Cerebellar cortex (tissue), 1 donor: ENCODE data around the gene CCR7.

ENCODE experiments used
- DNase-seq: peaks from one replicate; pipeline ENCODE4 v3.0.0-alpha.2; 2015; ENCODE audit warnings: low spot score

CCR7 gene, protein sequence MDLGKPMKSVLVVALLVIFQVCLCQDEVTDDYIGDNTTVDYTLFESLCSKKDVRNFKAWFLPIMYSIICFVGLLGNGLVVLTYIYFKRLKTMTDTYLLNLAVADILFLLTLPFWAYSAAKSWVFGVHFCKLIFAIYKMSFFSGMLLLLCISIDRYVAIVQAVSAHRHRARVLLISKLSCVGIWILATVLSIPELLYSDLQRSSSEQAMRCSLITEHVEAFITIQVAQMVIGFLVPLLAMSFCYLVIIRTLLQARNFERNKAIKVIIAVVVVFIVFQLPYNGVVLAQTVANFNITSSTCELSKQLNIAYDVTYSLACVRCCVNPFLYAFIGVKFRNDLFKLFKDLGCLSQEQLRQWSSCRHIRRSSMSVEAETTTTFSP

DNA sequence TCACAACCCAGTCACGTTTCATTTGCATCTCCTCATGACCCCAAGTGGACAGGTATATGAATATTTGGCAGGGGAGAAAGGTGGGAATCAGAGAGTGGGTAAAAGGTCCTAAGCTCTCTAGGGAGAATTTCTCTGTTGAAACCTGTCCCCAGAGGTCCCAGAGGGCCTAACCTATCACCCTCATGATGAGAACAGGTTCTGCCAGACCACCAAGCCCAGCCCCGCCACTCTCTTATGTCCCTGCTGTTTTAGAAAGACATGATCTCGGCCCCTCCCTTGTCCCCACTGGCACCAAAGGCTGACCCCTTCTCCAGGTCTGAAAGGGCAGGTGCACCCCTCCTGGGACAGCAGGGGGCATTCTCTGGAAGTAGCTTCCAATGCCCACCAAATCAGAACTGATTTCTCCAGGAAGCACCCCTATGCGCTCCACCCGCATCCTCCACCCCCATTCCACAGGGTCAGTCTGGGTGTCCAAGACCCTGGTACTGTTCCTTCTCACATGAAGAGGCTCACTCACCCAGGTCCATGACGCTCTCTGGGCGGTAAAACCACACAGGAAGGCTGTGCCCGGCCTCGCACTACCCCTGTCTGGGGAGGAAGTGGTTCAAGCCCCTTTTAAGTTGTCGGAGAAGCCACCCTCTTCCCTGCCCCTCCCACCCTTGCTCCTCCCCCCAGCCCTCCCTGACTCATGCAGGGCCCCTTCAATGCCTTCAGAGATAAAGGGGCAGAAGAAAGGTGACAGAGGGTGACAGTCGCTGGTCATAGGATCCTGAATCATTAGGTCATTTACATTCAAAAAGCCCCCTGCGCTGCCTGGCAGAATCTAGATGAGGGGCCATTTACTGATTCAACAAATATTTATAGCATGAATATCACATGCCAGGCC, at the start of gene CCR7:
CCR7 (minus strand) TSS at position 590 of the 886 bp plus-strand sequence; CDS start at position 527, 63 bp downstream.
- no peak for DNase-seq

DNA sequence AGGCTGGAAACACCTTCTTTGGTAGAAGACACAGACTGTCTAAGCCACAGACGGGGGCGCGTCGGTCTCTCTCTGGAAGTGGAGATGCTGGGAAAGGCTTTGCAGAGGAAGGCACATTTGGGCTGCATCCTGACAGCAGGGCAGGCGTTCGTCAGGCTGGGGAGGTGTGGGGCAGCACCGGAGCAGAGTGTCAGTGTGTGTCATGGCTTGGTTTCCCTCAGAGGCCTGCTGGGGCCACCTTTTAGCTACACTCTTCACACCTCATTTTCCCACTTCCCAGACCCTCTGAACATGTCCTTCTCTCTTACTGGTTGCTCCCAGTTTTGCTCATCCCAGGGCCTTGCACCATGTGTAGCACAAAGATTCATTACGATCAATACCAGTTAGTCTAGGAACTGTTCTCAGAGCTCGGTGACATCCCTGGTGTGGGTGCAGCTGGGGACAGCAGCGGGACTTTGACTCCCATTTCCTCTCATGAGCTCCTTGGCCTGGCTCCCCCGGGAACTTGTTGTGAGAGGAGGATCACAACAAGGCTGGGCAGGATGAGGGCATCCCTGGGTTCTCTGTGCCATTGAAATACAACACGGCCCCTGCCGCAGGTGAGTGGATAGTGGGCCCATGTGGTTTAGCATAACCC, 49.3 kb upstream of the CCR7 start:
- DNase-seq, result no peak

DNA sequence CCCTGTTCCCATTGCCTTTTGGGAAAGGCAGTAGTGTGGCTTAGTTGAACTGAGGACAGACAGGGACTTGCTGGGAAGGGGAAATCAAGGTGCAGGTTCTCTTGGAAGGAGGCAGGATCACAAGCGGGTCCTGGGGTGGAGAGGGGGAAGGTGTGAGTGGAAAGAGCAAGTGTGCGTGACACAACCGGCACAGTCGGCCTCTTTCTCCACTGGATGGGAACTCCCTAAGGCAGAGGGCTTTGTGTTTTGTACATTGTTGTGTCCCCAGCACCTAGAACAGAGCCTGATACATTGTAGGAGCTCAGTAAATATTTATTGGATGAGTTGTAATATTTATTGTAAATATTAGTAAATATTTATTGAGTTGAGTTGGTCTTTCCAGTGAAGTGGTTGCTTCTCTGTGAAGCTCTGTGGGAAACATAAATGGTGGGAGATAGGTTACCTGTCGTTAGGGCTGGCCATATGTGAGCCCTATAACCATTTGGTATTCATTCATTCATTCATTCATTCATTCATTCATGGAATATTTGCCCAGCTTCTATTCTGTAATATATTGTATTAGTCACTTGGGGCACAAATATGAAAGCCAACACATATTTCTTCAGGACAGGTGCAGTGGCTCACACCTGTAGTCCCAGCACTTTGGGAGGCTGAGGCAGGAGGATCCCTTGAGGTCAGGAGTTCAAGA, 48.3 kb upstream of the CCR7 start:
- DNase-seq, result no peak

DNA sequence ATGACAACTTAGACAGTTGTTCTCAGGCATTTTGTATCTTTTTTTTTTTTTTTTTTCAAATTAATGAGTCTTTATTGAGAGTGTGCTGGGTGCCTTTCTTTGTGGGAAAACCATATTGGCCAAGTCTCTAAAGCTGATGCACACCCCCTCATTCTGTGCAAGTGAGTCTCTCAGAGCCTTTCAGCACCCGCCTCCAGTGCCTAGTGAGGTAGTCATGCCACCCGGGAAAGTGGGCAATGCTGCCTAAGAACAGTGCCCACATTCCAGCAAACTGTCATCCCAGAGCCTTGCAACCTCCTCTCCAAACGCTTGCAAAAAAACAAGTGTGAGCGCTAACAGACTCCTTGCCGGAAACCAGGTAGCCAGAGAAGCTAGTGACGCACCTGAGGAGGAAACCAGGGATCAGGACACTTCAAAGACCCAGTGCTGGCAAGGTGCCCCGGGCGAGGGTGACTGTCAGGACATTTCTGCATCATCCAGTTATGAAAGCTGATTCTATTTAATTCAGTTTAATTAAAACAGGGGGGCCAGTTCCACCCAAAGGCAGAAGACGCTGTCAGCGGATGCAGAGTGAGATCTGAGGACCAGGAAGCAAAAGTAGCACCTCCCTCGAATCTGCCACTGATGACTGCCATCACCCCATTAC, 47.5 kb upstream of the CCR7 start:
- no peak for DNase-seq

DNA sequence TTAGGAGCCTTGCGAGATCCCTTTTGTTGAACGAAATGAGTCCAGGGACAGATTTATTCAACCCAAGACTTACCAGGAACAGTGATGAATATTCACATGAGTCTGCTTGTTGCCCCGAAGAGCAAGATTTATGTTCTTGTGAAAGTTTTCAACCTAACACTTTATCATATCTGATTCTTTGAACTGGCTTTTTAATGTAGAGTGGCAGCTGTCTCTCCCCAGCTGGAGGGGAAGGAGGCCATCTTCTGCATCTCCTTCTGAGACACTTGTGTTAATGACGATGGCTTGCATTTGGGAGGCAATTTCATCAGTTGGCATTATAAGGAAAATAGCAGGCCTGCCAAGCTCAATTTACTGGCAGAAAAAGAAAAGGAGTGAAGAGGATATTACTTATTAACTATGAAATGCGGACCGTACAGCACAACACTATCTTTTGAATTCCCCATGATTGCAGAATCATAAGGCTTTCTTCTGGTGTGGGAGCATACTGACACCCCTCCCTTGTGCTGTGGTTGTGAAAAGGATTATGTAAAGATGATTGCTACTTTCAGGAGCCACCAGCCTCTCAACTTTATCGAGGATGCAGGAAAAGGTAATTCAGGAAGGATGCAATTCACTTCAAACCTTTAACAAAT, 46.7 kb upstream of the CCR7 start:
- no peak for DNase-seq

DNA sequence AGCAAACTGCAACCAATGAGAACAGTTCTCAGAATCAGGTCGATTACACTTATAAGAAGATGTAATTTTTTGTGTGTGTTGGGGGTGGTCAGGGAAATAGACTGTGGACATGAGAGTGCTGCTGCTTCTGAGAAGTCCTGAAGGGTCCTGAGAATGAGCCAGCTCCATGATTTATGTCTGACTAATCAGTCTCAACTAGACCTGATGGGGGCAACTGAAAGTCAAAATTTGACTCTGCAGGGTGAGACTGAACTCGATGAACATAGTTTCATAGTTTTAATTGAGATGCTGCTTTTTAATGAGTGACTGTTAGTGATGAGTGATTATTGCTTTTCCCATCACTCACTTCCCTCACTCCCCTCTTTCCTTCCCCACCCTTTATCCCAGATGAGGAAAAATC, 45.1 kb upstream of the CCR7 start:
- DNase-seq, result no peak

DNA sequence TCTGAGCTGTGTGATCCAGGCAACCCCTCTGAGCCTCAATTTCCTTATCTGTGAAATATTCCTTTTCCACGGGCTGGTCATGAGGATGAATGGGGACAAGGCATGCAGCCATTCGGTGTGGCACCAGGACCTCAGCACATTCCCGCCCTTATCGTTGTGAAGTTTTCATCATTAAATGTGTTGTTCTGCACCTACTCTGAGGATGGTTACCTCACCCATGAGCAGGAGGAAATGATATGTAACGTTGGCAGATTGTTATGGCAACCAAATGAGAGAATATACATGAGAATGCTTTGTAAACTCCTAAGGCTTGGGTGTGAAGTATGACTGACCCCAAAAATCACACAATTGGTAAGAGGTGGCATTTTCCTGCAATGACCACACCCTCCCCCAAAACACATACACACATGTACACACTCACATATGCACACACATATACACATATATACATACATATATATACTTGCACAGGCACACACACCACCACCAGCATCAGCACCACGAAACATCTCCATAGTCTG, 42.8 kb upstream of the CCR7 start:
- no peak for DNase-seq

DNA sequence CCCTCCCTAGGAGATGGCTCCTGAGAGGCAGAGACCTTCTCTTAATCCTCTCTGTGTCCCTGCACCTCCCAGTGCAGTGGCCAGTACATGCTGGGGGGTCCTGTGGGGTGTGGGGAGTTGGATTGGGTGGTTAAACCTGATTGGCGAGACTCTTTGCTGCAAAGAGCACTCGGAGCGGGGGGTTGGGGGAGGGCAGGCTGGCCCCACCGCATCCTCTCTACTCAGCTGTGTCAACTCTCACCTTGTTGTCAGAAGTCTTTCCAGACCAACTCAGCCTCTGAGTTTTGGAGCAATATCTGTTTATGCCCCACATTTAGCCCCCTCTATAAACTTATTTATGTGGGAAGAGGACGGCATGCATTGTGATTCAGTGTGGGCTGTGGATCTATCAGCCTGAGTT, 42.4 kb upstream of the CCR7 start:
- DNase-seq, result no peak

DNA sequence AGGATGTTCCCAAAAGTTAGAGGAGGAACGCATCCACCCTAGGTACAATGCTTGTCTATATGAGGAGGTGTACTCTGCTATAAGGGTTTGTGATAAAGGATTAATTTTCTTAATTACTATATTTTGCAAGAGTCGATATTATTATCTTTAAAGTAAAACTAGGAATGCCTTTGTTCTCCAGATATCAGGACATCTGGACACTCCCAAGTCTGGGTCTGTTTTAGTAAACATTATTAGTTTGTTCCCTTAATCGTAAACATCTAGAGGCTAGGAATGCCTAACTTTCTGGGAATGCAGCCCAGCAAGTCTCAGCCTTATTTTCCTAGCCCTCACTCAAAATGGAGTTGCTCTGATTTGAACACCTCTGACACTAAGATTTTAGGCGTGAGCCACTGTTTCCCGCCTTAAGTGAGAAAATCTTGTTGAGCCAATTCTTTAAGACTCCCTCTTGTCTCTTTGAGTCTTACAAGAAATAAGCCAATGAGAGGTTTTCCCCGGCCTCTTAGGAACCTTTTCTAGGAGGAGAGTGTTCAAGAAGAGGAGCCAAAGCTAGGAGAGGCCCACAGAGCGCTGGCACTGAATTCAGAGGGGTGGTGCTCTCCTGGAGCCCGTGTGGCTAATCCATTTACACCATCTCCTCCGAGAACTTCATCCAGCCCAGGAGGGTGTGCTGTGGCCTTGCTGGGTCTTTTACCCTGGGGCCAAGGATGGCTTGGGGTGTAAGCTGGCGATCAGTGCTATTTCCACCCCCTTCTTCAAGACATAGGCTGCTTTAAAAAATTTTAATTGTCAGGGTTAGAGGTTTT, 41.5 kb upstream of the CCR7 start:
- DNase-seq, result no peak

DNA sequence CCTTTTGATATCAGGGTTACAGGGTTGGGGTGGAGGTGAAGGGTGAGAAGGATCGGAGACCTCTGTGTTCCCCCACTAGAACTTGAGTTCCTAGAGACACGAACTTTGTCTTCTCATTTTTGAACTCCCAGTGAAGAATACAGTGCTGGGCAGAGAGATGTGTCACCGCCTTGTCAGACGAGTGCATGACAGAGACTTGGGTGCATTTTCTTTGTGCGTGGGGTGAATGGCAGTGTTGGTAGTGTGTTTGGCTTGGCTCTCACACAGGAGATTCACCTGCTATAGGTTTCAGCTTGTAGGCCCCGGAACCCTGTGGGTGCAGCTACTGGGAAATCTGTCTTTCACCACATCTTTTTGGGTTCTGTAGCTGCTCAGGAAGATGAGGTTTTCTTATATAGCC, 40.0 kb upstream of the CCR7 start:
- DNase-seq, result no peak

DNA sequence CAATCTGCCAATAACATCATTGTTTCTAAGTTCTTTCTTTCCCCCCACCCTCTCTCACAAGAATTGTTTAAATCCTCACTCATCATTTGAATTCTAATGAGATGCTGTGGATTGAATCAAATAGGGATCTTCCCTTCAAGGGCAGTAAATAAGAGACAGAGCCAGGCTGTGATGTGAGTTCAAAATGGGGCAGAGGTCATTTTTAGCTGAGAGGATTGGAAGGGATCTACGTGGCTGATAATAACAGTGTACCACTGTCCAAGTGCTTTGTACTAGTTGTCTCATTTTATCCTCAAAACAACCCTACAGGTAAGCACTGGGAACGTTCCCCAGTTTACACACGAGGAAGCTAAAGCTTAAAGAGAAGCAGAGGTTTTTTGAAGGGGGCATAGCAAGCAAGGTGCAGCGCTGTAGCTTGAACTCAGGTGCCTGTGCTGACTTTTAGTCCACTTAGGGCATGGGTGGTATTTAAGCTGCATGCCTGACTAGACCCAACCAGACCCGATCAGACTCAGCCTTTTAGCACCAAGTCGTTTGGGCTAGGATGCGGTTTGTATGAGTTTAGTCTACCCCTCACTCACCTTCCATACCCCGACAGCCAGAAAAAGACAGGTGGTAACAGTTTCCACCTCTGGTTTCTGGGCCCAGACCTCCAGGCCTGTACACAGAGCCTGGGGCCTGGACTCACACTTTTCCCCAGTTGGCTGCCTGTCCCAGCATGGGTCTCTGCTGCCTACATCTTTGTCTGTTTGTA, 39.2 kb upstream of the CCR7 start:
- no peak for DNase-seq

DNA sequence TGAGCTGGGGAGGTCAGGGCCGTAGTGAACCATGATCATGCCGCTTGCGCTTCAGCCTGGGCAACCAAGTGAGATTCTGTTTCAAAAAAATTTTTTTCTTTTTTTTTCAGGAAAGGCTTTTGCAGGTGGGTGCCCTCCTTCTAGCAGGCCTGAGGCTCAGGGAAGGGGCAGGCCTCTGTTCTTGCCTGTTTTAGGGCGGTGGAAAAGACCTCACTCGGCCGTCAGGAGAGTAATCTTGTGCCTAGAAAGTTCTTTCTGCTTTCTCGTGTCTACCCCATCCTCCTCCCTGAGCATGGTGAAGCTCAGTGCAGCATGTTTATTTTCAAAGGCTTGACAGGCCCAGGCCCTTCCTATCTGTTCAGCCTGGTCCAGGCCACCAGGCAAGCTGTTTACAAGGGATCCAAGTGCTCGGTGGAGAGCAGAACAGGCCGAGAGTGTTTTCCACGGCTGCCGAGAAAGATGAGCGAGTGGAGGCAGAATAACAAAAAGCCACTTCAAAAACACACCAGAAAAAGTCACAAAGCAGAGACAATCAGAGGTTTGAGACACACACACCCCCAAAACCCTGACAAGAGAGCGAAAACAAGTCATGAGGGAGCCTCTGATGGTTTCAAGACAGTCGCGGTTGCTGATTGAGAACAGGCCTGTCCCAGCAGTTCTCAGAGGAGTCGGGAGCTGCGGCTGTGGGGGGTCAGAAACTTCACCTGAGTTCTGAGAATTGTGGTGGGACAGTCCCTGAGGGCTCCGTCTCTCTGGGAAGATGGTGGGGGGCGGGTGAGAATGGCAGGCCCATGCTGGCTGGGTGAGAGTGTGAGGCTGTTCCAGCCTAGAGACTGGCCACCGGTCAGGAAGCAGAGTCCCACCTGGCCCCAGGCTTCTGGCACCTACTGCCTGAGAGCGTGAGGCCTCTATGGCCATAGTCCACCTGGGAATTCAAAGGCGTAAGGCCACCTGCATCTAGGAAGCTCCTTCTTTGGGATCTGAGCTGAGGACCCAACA, 37.5 kb upstream of the CCR7 start:
- no peak for DNase-seq

DNA sequence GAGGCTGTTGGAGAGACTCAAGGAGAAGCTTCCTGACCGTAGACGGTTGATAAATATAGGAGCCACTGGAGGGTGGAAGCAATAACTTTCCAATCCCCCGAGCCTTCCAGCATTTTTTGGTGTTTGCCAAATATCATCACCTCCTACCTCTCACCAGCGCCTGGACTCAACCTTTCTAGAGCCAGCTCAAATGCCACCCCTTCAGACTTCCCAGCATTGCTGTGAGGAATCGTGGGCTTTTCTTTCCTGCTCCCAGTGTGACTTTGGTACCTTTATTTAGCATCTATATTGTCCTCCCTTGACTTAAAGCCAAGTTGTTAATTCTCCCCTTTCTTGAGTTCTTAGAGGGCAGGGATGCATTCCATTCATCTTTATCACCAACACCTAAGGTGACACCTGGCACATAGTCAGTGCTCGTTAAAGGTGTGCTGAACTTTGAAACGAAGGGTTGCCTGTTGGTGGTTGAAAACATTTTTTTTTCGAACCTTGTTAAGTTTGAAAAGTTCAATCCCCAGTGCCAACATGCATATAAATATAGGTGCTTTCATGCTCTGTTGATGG, 35.3 kb upstream of the CCR7 start:
- no peak for DNase-seq

DNA sequence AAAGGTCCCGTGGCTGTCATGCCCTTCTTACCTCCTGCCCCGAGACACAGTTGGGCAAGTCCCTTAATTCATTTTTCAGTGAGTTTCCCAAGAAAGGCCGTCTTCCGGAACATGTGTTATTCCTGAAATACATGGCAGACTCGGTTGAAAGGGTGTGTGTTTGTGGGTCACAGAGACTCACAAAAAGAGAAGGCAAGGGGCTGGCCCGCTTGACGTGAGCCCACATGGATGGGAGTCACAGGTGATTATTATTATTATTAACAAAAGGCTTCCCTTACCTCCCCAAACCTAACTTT, 34.1 kb upstream of the CCR7 start:
- DNase-seq, result no peak

DNA sequence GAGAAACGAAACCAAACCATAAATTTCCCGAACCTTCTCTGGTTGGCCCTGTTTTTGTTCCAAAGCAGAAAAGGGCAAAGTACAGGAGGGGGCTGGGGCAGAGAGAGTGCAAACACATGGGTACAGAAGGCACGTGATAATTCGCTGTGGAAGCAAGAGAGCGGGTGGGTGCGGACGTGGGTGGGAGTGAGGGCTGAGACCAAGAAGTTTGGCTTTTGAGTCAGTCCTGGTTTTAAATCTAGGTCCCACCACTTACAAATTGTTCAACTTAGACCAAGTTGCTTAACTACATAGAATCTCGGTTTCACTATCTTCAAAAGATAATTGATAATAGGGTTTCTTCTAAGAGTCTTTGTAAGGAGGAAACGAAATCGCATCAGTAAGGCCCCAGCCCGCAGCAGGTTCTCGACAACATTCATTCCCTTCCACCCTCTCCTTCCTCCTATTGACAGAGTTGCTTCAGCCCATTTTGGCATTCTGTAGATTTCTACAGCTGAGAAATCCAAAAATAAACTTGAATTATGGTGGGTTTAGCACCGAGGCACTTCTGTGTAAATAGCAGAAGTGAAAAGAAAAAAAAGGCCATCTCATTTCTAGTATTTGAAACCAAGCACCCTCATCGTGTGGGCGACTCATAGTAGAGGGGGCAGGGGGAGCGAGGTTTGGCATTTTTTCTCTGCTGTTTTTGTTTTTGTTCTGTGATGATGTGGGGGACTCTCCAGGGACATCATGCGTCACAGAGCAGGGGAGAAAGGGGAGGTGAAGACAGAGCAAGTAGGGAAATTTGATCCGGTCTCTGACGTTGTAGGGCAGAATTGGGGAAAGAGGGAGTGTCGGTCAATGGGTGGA, 33.6 kb upstream of the CCR7 start:
- DNase-seq, result no peak

DNA sequence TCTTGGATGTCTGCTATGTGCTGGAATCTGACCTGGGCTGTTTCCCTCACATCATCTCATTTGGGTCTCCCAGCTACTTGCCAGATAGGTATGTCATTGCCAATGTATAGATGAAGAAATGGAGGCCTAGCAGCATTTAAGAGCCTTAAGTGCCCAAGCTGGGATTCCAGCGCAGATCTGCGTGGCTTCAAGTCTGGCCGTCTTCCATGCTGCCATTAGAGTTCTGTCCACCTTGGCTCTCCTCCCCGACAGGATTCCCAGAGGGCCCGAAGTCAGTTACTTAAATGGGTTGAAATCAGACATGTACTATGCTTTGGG, 33.0 kb upstream of the CCR7 start:
- no peak for DNase-seq
